ENCODE results near the gene RNF220. TPM values are rescaled to one million over a fixed set of nuclear protein-coding genes. Genes with fewer than 3 reads are reported as not detected.

The RNF220 gene
- total RNA-seq, 4 donors from 2014 or later = 116 to 140 (median 123) TPM

- intact Hi-C loops (cut with DNase I; ENCODE audit: low total_unique reads) = no loop called here
- no peak for TF ChIP-seq POLR2A (IDR thresholded peaks at IDR 0.05)
- no peak for TF ChIP-seq CTCF (IDR thresholded peaks at IDR 0.05)
- no peak for DNase-seq (ENCODE audit: low spot score in 2 of 2)
- WGBS, 2 donors = 88% methylated on average over 13 of the region's 13 CpGs
- no peak overlapping the region for H3K4me3 ChIP-seq (ENCODE audit: low read depth, poor library complexity, severe bottlenecking)
Observed at GRCh38 chr1:44648529-44649250, 243.6 kb downstream of the RNF220 start.

- WGBS, 2 donors = 85 to 88% methylated on average over 13 of the region's 13 CpGs
- TF ChIP-seq CTCF (IDR thresholded peaks at IDR 0.05) (no peak), POLR2A (IDR thresholded peaks at IDR 0.05) (no peak)
- intact Hi-C loops (cut with DNase I; ENCODE audit: low total_unique reads) = no loop called here
- H3K4me3 ChIP-seq (ENCODE audit: low read depth, poor library complexity, severe bottlenecking) = no peak overlapping the region
- no peak for DNase-seq (ENCODE audit: low spot score in 2 of 2)
Observed at GRCh38 chr1:44649788-44650158, 244.7 kb downstream of the RNF220 start.

- TF ChIP-seq POLR2A (IDR thresholded peaks at IDR 0.05) (no peak), CTCF (IDR thresholded peaks at IDR 0.05) (no peak)
- WGBS, 2 donors = 81 to 84% methylated on average over 17 to 22 of the region's 23 CpGs
- intact Hi-C loops (cut with DNase I; ENCODE audit: low total_unique reads) = no loop called here
- no peak overlapping the region for H3K4me3 ChIP-seq (ENCODE audit: low read depth, poor library complexity, severe bottlenecking)
- DNase-seq (ENCODE audit: low spot score in 2 of 2) = no peak
Observed at GRCh38 chr1:44650159-44650831, 245.2 kb downstream of the RNF220 start.

GRCh38 chr1:44651069-44651468 is 246.0 kb downstream of the RNF220 start:
- intact Hi-C loops (cut with DNase I; ENCODE audit: low total_unique reads) = no loop called here

GRCh38 chr1:44652445-44653106 is 247.5 kb downstream of the RNF220 start:
- peak; percentile 73 to 95 for DNase-seq (ENCODE audit: low spot score in 2 of 2)
- 48 to 53% methylated on average over 7 of the region's 7 CpGs for WGBS, 2 donors
- intact Hi-C loops (cut with DNase I; ENCODE audit: low total_unique reads) = no loop called here

More at GRCh38 chr1:44651069-44651468, 246.0 kb downstream of the RNF220 start:
- no peak for DNase-seq (ENCODE audit: low spot score in 2 of 2)
- TF ChIP-seq CTCF (IDR thresholded peaks at IDR 0.05) (no peak), POLR2A (IDR thresholded peaks at IDR 0.05) (no peak)
- 85 to 95% methylated on average over 8 of the region's 8 CpGs for WGBS, 2 donors
- H3K4me3 ChIP-seq (ENCODE audit: low read depth, poor library complexity, severe bottlenecking) = no peak overlapping the region

More at GRCh38 chr1:44652445-44653106, 247.5 kb downstream of the RNF220 start:
- TF ChIP-seq CTCF (IDR thresholded peaks at IDR 0.05) (peak in 1 of 3 donors; percentile 78), POLR2A (IDR thresholded peaks at IDR 0.05) (no peak)
- H3K4me3 ChIP-seq (ENCODE audit: low read depth, poor library complexity, severe bottlenecking) = no peak overlapping the region
